GM18498 (cell line): Measurements from ENCODE around the gene ZNF408.
"Not testable (repeated sequence)": the region's sequence is repeated elsewhere in the genome, so short reads cannot be mapped to it uniquely, and the experiment has no call there.

Source experiments
- ATAC-seq: cut with Tn5 transposase; IDR thresholded peaks from one replicate; pipeline ENCODE4 v1.9.1; 2021; ENCODE audit warnings: mild to moderate bottlenecking, moderate library complexity; ENCODE audit not compliant: unreplicated experiment

Gene ZNF408

GRCh38 chr11:46700241-46701077, at the start of gene ZNF408, which contains the start of gene ARHGAP1:
ZNF408 (plus strand) TSS chr11:46701031; CDS start chr11:46701048, 17 bp downstream.
ARHGAP1 (minus strand) TSS chr11:46700619; CDS start chr11:46696107, 4,512 bp downstream.
- ATAC-seq, result peak; percentile 92

GRCh38 chr11:46655631-46656030, 45.2 kb upstream of the ZNF408 start:
- ATAC-seq, result no peak

GRCh38 chr11:46657186-46657585, 43.6 kb upstream of the ZNF408 start:
- ATAC-seq, result no peak

DNA sequence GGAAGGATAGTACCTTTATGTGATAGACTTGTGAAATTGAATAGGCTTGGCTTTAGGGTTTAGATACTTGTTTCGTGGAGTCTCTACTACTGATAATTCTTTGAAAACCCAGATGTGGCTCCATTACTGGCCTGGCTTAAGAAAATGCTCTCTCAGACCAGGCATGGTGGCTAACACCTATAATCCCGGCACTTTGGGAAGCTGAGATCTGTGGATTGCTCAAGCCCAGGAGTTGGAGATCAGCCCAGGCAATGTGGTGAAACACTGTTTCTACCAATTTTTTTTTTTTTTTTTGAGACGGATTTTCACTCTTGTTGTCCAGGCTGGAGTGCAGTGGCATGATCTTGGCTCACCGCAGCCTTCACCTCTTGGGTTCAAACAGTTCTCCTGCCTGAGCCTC, 42.6 kb upstream of the ZNF408 start:
- ATAC-seq, result no peak

GRCh38 chr11:46659908-46660307, 40.9 kb upstream of the ZNF408 start:
- ATAC-seq, result no peak

DNA sequence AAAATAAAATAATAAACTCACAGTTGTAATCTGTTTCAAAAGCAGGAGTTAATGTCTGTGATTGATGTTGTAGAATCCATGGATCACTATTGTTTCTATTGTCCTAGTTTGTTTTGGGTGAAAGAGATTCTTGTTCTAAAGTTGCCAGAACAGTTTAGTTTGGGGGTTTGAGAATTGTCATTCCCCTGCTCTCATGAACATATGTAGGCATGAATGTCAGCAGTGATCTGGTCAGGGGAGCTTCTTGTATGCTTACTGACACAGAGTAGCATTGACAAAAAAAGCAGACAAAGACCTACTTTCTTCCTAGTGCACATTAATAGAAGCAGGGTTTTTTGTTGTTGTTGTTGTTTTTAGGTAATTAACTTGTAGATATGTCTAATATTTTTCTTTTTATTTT, 39.0 kb upstream of the ZNF408 start:
- no peak for ATAC-seq

- ATAC-seq, result no peak
Measured at GRCh38 chr11:46662366-46662765, 38.5 kb upstream of the ZNF408 start.

DNA sequence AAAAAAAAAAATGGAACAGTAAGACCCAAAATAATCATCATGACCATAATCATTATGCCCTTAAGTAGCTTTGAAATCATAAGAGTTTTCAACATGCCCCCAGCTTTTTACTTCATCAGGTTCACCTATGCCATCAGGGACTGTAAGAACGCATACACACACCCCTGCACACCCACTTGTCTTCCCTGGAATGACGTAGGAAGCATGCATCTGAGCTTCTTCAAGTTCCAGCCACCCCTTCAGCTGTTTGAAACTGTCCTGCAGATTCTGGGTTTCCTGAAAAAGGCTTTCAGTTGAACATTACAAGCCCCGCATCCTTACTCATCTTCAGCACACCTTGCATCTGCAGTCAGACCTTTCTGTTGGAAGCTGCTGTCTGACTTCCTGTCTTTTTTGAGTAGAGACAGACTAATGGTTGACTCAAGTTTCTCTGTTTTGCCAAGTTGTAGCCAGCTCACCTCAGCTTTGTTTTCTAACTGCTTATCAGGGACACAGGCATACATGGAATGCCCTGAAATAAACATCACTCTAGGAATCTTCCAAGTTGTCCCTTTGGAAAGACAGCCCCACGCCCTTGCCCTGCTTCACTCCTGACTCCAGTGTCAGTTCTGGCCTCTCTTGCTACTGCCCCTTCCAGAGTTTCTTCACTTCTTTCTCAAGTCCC, 37.4 kb upstream of the ZNF408 start:
- ATAC-seq, result no peak

- ATAC-seq, result no peak
Measured at GRCh38 chr11:46664612-46665011, 36.2 kb upstream of the ZNF408 start.

DNA sequence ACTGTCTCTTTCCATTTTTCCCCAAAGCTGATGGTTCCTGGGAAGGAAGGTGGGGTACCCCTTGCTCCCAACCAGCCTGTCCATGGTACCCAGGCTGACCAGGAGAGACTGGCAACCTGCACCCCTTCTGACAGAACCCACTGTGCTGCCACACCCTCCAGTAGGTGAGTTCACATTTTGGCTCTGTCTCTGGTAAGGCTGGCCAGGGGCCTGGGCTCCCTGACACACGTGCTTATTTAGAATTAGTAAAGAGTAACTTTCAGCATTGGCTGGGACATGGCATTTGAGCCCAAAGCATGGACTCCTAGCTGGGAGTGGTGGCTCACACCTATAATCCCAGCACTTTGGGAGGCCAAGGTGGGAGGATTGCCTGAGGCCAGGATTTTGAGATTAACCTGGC, 35.5 kb upstream of the ZNF408 start:
- no peak for ATAC-seq

DNA sequence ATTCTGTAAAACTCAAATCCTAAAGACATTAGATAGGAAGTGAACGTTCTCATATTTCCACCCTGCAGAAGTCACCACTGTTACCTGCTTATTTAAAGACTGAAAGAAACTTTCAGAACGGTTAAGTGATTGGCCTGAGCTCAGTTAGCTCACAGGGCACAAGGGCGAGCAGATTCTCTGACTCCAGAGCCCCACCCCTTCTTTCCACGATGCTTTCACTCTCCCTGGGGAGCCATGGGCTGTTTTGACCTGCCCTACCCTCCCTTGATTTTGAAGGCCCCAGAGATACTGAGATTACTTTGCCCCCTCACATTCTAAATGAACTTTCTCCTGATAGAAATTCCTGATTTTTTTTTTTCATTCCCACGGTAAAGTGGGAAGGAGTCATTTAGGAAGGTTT, 34.3 kb upstream of the ZNF408 start:
- no peak for ATAC-seq

DNA sequence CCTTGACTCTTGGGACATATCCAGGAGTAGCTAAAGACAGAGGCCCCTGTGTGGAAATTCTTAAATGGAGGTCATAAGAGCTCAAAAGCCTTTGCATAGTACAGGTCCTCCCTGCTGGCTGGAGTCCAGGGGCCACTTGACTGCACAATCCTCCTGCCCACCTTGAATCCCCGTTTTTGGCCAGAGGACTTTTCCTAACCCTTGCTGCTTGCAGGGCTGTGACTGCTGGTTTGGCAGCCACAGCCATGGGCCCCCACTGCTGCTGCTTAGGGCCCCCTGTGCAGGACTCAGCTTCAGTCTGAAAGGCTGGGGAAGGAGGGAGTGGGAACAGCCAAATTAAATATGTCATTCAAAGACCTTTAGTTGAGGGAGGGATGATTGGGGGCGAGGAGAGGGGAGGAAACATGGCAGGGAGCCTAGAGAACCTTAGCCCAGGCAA, 33.8 kb upstream of the ZNF408 start:
- no peak for ATAC-seq

- ATAC-seq, result no peak
Measured at GRCh38 chr11:46668480-46669085, 32.2 kb upstream of the ZNF408 start.

DNA sequence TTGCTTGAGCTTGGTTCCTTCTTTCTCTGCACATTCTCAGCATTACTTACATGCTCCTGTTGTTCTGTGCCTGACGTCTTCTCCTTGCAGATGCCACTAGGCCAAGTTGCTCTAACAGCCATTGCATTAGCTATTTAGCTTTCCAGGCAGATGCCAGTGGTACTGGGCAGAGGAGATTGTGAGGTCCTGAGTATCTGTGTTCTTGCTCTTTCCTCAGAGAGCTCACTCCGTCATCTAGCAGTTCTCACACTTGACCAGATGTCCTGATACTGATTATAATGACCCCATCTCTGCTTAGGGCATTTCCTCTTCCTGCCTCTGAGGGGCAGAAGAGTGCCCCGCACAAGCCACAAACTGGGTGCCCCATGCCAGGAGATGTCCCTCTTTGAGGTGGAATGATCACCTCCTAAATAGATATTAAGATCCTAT, 31.1 kb upstream of the ZNF408 start:
- no peak for ATAC-seq

DNA sequence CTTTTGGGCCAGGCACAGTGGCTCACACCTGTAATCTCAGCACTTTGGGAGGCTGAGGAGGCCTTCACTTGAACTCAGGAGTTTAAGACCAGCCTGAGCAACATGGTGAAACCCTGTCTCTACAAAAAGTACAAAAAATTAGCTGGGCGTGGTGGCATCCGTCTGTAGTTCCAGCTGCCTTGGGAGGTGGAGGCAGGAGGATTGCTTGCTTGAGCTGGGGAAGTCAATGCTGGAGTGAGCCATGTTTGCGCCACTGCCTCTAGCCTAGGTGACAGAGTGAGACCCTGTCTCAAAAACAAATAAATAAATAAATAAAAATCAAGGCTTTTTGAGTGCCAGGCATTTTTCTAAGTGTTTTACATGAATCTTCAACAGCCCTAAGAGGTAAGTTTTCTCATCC, 30.3 kb upstream of the ZNF408 start:
- ATAC-seq, result not testable (repeated sequence)

DNA sequence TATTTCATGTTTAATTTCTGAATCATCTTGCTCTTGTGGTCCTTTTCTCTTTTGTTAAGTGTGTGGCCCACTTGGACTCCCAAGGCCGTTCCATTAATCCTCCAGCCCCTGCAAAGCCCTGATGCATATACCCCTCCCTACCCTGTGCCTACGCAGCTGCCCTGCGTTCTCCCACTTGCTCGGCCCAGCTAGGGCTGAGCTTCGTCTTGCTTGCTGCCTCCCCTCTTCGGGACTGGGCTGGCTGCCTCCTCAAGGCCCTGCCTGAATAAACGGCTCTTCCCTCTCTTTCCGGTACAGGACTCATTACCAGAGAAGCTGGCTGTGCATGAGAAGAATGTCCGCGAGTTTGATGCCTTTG, 28.9 kb upstream of the ZNF408 start:
- no peak for ATAC-seq

DNA sequence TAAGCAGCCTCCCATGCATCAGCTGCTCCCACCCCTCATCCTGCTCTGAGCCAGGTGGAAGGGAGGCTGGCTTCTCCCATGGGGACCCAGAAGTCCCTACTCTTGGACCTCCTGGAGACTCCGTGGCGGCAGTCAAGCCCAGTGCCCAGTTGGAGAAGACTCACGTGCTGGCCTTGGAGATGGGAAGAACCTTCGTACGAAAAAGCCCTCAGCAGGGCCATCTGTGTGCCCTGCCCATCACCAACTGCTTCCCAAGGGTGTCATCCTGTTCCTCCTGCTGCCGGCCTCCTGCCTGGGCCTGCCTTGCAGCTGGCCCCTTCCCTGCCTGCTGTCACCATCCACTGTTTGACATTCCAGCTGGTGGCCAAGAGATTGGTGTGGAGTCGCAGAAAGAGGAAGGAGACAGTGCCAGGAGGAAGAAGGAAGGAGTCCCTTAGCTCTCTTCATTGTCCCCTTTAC, 28.4 kb upstream of the ZNF408 start:
- no peak for ATAC-seq

DNA sequence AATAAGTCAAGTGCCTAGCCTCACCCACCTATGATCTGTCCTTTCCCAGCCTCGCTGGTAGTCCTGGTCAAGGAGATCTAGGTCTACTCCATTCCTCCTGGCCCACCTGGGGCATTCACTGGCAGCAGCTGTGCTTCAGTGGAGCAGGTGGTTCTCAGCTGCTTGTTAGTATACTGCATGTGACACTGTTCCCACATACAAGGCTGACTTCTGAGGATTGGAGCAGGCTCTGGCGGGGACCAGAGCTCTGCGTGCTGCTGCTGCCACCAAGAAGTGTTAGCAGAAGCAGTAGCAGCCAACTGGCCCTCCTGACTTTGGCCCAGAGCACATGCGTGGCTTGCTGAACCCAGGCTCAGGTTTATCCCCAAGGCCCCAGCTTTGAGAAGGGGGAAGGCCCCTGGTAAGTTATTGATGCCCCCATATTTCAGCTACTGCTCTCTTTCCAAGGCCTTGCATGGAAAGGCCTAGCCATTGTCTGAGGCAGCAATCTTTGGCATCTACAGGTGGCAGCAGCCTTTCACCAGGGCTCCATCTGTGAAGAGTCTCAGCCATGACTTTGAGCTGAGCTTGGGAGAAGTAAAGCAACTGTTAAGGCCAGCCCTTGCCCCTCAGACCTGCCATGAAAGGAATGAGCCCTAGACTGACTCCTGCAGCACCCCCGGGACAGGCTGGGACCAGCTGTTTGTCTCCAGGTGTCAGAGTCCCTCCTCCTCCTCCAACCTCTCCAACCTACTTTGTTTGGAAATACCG, 26.9 kb upstream of the ZNF408 start:
- ATAC-seq, result no peak

DNA sequence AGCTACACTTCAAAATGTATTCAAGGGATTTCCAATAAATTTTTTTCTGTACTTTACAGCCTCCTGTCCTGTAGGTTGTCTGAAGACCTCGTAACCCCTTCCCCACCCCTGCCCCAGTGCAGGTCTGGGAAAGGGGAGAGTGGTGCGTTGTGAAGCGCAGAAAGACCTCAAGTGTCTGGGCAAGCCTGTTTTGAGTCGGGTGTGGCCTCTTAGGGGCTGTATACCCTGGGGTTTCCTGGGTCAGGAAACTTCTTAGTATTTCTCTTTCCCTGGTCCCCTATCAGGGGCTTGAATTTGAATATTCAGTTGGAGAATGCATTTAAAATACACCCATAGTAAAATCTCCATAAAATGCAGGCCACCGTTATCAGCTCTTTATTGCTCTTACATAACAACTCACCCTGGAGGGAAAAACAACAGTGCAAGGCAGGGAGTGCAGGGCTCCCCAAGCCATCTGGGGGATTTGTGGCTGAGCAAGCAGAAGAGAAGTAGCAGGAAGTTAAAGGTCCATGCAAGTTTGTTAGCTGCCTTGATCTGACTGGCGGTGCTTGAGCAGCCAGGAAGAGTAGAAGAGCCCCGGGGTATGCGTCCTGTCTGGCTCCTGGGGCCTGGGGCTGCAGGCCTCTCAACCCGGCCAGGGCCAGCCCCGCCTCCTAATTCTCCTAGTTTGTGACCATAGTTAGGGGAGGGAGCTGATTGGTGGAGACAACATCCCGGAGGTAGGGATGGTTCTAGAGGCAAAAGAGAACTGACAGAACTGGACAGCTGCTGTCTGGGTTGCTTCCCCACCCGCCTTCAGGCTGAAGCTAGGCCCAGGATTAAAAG, 26.2 kb upstream of the ZNF408 start:
- no peak for ATAC-seq

DNA sequence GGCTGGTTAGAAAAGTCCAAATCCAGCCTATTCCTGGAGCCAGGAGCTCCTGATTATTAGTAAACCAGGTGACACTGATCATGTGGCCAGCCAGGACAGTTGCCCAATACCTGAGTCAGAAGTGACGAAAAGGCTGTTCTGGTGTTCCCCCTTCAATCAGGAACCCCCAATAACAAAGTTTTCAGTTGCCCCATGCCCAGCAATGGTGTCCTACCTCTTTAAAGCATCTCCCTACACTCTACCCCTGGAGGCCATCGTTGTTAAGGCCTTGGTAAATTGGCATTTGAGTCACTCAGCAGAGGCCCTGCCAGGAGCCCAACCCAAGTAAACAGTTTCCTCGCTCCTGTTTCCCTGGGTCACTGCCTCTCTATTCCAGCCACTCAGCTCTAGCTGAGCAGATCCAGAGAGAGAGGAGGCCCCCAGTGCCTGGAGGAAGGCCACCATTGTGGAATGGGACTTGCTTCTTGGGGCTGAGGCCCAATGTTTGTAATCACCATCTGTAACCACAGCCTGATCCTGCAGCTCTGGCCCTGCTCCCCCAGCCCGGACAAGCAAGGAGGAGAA, 25.5 kb upstream of the ZNF408 start:
- no peak for ATAC-seq
